HG02973 (cell line): ENCODE data around the gene TMEM97.
A peak's percentile ranks its signal among the peaks of the same experiment; 100 is the strongest.
"Not testable (repeated sequence)": the region's sequence is repeated elsewhere in the genome, so short reads cannot be mapped to it uniquely, and the experiment has no call there.

Experiments
- ATAC-seq: cut with Tn5 transposase; IDR thresholded peaks from one replicate; pipeline ENCODE4 v1.9.1; 2021; ENCODE audit warnings: moderate library complexity; ENCODE audit not compliant: unreplicated experiment

The TMEM97 gene

GRCh38 chr17:28318759-28319597 lies at the start of gene TMEM97:
TMEM97 (plus strand) TSS chr17:28319200; CDS start chr17:28319240, 40 bp downstream.
- ATAC-seq: peak; percentile 85

GRCh38 chr17:28270055-28270454 lies 48.9 kb upstream of the TMEM97 start:
- ATAC-seq: no peak

- no peak for ATAC-seq
These were observed 48.1 kb upstream of the TMEM97 start for GRCh38 chr17:28270926-28271325.

GRCh38 chr17:28271431-28271830 lies 47.6 kb upstream of the TMEM97 start:
- no peak for ATAC-seq

- ATAC-seq: no peak
These were observed 46.8 kb upstream of the TMEM97 start for GRCh38 chr17:28272166-28272565.

GRCh38 chr17:28273341-28273740 lies 45.7 kb upstream of the TMEM97 start:
- not testable (repeated sequence) for ATAC-seq

- ATAC-seq: no peak
These were observed 44.3 kb upstream of the TMEM97 start for GRCh38 chr17:28274591-28275265.

GRCh38 chr17:28276011-28276410 lies 43.0 kb upstream of the TMEM97 start:
- ATAC-seq: no peak

GRCh38 chr17:28279411-28279810 lies 39.6 kb upstream of the TMEM97 start:
- ATAC-seq: no peak

- no peak for ATAC-seq
These were observed 38.2 kb upstream of the TMEM97 start for GRCh38 chr17:28280826-28281225.

- ATAC-seq: no peak
These were observed 36.4 kb upstream of the TMEM97 start for GRCh38 chr17:28282596-28282995.

GRCh38 chr17:28285965-28286364 lies 33.0 kb upstream of the TMEM97 start:
- ATAC-seq: no peak

- no peak for ATAC-seq
These were observed 28.3 kb upstream of the TMEM97 start for GRCh38 chr17:28290703-28291102.

GRCh38 chr17:28291780-28292330 lies 27.1 kb upstream of the TMEM97 start:
- ATAC-seq: no peak

- ATAC-seq: not testable (repeated sequence)
These were observed 26.1 kb upstream of the TMEM97 start for GRCh38 chr17:28292878-28293277.

GRCh38 chr17:28293994-28294393 lies 25.0 kb upstream of the TMEM97 start:
- ATAC-seq: no peak

- no peak for ATAC-seq
These were observed 23.1 kb upstream of the TMEM97 start for GRCh38 chr17:28295677-28296578.

- no peak for ATAC-seq
These were observed 20.6 kb upstream of the TMEM97 start for GRCh38 chr17:28298449-28298848.

- no peak for ATAC-seq
These were observed 12.0 kb upstream of the TMEM97 start for GRCh38 chr17:28306954-28307401.

GRCh38 chr17:28313841-28314240 lies 5.2 kb upstream of the TMEM97 start:
- no peak for ATAC-seq
